Coronary artery (tissue), 2 donors: ENCODE results near the gene DDX25.

Experiments
- DNase-seq: peaks from one replicate; pipeline ENCODE4 v3.0.0-alpha.2; 2017; ENCODE audit warnings: low spot score
- H3K27ac ChIP-seq, 2 donors: fragments of 200-600 bp; sonication (generic); one replicate each; pipeline ENCODE4 v1.5.1; 2016 to 2019
- H3K4me3 ChIP-seq: fragments of 200-600 bp; sonication (generic); 2 replicates; pipeline ENCODE4 v1.5.1; 2016; ENCODE audit warnings: mild to moderate bottlenecking, moderate library complexity
- TF ChIP-seq, protein P1 (sequence below): fragments of 200-600 bp; sonication (generic); IDR thresholded peaks from one replicate; pipeline ENCODE4 v1.5.1; 2019; ENCODE audit warnings: antibody characterized with exemption

The DDX25 gene

DNA sequence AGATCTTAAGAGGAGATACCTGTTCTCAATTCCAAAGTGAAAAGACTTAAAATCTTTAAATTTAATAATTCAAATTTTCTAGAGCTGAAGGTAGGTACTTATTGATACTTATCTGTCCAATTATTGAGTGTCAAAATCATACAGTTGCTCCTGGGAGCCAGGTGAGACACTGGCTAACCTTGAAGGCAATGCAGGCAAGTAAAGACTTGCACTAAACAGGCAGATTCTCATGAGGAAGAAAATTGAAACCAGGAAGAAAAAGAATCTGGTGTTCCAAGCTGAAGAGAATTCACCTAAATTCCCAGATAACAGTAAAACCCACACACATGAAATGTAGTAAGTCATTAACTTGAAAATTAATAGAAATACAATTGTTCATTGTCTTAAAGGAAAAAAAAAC lies 71.8 kb downstream of the DDX25 start:
- DNase-seq: no peak
- TF ChIP-seq, protein P1, sequence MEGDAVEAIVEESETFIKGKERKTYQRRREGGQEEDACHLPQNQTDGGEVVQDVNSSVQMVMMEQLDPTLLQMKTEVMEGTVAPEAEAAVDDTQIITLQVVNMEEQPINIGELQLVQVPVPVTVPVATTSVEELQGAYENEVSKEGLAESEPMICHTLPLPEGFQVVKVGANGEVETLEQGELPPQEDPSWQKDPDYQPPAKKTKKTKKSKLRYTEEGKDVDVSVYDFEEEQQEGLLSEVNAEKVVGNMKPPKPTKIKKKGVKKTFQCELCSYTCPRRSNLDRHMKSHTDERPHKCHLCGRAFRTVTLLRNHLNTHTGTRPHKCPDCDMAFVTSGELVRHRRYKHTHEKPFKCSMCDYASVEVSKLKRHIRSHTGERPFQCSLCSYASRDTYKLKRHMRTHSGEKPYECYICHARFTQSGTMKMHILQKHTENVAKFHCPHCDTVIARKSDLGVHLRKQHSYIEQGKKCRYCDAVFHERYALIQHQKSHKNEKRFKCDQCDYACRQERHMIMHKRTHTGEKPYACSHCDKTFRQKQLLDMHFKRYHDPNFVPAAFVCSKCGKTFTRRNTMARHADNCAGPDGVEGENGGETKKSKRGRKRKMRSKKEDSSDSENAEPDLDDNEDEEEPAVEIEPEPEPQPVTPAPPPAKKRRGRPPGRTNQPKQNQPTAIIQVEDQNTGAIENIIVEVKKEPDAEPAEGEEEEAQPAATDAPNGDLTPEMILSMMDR: no peak
- no peak overlapping the region for H3K4me3 ChIP-seq
- H3K27ac ChIP-seq: no peak overlapping the region

DNA sequence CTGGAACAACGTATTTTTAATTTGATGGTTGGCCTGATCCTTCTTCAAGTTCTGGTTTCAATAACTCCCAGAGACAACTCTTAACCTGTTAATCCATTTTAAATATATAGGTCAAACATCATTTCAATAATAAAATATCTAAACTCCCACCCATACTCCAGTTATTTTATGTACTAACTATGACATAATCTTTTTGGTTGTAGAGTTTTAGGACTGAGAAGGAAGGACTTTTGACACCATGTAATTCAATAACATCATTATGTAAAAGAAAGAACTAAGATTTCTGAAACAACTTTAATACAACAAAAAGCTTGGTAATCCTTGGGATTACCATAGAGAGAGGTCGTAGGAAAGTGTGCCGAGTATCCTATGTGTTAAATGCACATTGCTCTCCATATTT lies 73.0 kb downstream of the DDX25 start:
- Histone ChIP-seq H3K27ac (no peak overlapping the region), H3K4me3 (no peak overlapping the region)
- TF ChIP-seq, protein P1: no peak
- DNase-seq: no peak

DNA sequence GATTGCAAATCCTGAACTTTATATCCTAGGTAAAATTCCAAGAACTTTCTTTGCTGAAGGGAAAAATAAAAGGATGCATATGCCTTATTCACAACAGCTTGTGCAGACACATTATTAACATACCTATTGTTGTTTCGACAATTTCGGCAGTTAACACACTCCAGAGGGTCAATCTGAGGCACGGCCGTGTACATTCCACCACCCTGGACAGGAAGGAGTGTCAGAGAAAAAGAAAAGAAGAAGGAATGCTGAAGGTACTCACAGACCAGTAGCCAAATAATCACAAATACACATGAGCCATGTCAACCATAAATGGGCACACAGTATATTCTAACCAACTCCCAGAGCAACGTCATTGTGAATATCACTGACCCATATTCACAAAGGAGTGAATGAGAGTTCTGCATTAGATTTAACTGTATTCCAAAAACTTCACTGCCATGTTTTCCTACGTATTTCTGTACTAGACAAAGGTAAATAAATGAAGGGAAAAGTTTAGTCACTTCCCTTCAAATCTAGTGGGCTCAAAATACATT lies 73.9 kb downstream of the DDX25 start:
- TF ChIP-seq, protein P1: no peak
- no peak overlapping the region for H3K27ac ChIP-seq
- no peak for DNase-seq
- H3K4me3 ChIP-seq: no peak overlapping the region
